Measurements from ENCODE around the gene ARSD.

DNA sequence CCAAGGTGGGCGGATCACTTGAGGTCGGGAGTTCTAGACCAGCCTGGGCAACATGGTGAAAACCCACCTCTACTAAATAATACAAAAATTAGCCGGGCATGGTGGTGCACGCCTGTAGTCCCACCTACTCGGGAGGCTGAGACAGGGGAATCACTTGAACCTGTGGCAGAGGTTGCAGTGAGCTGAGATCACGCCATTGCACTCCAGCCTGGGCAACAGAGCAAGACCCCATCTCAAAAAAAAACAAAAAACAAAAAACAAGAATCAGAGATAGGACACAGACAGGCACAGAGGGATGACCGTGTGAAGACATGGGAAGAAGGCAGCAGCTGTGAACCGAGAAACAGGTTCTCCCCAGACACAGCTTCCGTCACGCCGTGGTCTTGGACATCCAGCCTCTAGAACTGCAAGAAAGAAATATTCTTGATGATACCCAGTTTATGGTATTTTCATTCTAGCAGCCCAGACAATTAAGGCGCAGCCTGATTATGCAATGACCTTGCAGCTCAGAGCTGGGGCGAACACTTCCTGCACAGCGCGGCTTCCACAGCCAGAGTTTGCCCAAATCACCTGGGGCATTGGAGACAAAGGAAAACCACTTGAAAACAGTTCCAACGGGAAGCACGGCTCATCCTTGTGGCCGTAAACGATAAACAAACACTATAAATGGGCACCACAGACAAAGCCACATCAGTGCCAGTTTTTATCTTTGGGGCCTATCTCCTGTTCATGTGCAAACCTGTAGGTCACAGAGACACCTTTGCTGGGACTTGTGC, 4.2 kb upstream of the ARSD start:
- TF ChIP-seq, protein P1, sequence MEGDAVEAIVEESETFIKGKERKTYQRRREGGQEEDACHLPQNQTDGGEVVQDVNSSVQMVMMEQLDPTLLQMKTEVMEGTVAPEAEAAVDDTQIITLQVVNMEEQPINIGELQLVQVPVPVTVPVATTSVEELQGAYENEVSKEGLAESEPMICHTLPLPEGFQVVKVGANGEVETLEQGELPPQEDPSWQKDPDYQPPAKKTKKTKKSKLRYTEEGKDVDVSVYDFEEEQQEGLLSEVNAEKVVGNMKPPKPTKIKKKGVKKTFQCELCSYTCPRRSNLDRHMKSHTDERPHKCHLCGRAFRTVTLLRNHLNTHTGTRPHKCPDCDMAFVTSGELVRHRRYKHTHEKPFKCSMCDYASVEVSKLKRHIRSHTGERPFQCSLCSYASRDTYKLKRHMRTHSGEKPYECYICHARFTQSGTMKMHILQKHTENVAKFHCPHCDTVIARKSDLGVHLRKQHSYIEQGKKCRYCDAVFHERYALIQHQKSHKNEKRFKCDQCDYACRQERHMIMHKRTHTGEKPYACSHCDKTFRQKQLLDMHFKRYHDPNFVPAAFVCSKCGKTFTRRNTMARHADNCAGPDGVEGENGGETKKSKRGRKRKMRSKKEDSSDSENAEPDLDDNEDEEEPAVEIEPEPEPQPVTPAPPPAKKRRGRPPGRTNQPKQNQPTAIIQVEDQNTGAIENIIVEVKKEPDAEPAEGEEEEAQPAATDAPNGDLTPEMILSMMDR (IDR thresholded peaks at IDR 0.05; ENCODE audit: low read depth, low read length) = no peak
- TF ChIP-seq POLR2A (IDR thresholded peaks at IDR 0.05; ENCODE audit: extremely low read depth, insufficient read length) (no peak), MYC (IDR thresholded peaks at IDR 0.05; ENCODE audit: low read depth, low read length) (no peak)
- TF ChIP-seq, protein P2, sequence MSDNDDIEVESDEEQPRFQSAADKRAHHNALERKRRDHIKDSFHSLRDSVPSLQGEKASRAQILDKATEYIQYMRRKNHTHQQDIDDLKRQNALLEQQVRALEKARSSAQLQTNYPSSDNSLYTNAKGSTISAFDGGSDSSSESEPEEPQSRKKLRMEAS (IDR thresholded peaks at IDR 0.05; ENCODE audit: low read depth, low read length) = no peak
